K562 (cell line): ENCODE data around the gene OBP2A. TPM values are rescaled to one million over a fixed set of nuclear protein-coding genes. Genes with fewer than 3 reads are reported as not detected.

ENCODE experiments used
- ATAC-seq: fragments of 200-7000 bp; cut with Tn5 transposase; 3 replicates; pipeline ENCODE4 v1.9.1; 2020; ENCODE audit warnings: moderate library complexity
- BruUV-seq: library from RNA; stranded (reverse); fragments of 400-500 nt; replicated peaks from 2 replicates; lab custom pipeline; 2021; lab: Mats Ljungman, UMichigan
- CTCF ChIA-PET: fragments of 300-600 bp; formaldehyde crosslinking; extraction: SDS; loops from one replicate; lab custom pipeline; 2021; ENCODE audit warnings: low intra/inter-chr PET ratio; lab: Yijun Ruan, JAX
- POLR2A ChIA-PET: fragments of 300-600, 350-650 bp; sonication (Branson Sonifier 250); formaldehyde crosslinking; extraction: SDS; loops from one replicate; lab custom pipeline; 2021; ENCODE audit warnings: antibody characterized with exemption, inconsistent platforms; lab: Yijun Ruan, JAX
- DNase-seq, 4 experiments: peaks; one replicate each; pipeline versions ENCODE4 v3.0.0 to v3.0.0-alpha.2; 2011 to 2018; ENCODE audit warnings: low spot score in 3 of 4, mixed read lengths in 3 of 4; ENCODE audit errors: extremely low read depth in 1 of 4
- FAIRE-seq: peaks from 2 replicates; lab custom pipeline; 2011; peaks lifted over from hg19 to GRCh38; lab: Jason Lieb, UNC
- H2AFZ ChIP-seq: 2 replicates; pipeline ENCODE4 v1.6.0; 2011; ENCODE audit warnings: low read depth, low read length, control low read depth, inconsistent platforms
- H3K27ac ChIP-seq: fragments of 200-600 bp; 3 replicates; pipeline ENCODE4 v1.8.0; 2011; ENCODE audit warnings: low read depth, mild to moderate bottlenecking, control low read depth, inconsistent platforms, low read length, moderate library complexity, mixed read lengths; ENCODE audit errors: extremely low read depth
- H3K27me3 ChIP-seq, 2 experiments: fragments of 300-600 bp in 1 of 2; 2 replicates in 1 of 2; 3 replicates in 1 of 2; pipeline versions ENCODE4 v1.6.0 to v1.8.0; 2011; ENCODE audit warnings: inconsistent platforms in 2 of 2, low read length in 2 of 2, mild to moderate bottlenecking in 1 of 2, mixed read lengths in 1 of 2, moderate library complexity in 1 of 2; ENCODE audit not compliant: control insufficient read depth in 2 of 2, insufficient read depth in 2 of 2
- H3K36me3 ChIP-seq: fragments of 300-600 bp; 3 replicates; pipeline ENCODE4 v1.8.0; 2011; ENCODE audit warnings: mild to moderate bottlenecking, low read length, inconsistent platforms; ENCODE audit not compliant: control insufficient read depth, insufficient read depth
- H3K4me1 ChIP-seq, 2 experiments: fragments of 200-600 bp in 1 of 2; replicated peaks in 1 of 2; 2 replicates in 1 of 2; 3 replicates in 1 of 2; pipeline versions ENCODE4 v1.5.1 to v1.8.0; 2011; ENCODE audit warnings: inconsistent platforms in 2 of 2, low read length in 2 of 2, mild to moderate bottlenecking in 1 of 2, mixed read lengths in 1 of 2, moderate library complexity in 1 of 2; ENCODE audit not compliant: control insufficient read depth in 2 of 2, insufficient read depth in 2 of 2
- H3K4me2 ChIP-seq: 2 replicates; pipeline ENCODE4 v1.6.1; 2011; ENCODE audit warnings: low read length, control low read depth, inconsistent platforms, mixed read lengths; ENCODE audit not compliant: insufficient read depth
- H3K4me3 ChIP-seq: fragments of 200-600 bp; sonication (generic), shearing (Covaris generic); 2 replicates; pipeline ENCODE4 v1.5.1; 2016; ENCODE audit warnings: control low read depth, inconsistent platforms
- H3K79me2 ChIP-seq: fragments of 200-600 bp; 3 replicates; pipeline ENCODE4 v1.8.0; 2011; ENCODE audit warnings: low read length, inconsistent platforms; ENCODE audit not compliant: control insufficient read depth, insufficient read depth
- H3K9ac ChIP-seq, 2 experiments: 2 replicates each; pipeline versions ENCODE4 v1.6.0 to v1.6.1; 2011; ENCODE audit warnings: low read depth in 2 of 2, low read length in 2 of 2, control low read depth in 1 of 2, inconsistent platforms in 1 of 2, mild to moderate bottlenecking in 1 of 2, mixed read lengths in 1 of 2; ENCODE audit not compliant: insufficient read depth in 1 of 2
- H3K9me1 ChIP-seq: one replicate; pipeline ENCODE4 v1.6.0; 2011; ENCODE audit warnings: inconsistent platforms, mild to moderate bottlenecking, low read length, moderate library complexity; ENCODE audit not compliant: control insufficient read depth, insufficient read depth
- H3K9me3 ChIP-seq: replicated peaks from 2 replicates; pipeline ENCODE4 v1.5.1; 2011; ENCODE audit warnings: low read depth, low read length, inconsistent platforms; ENCODE audit not compliant: control insufficient read depth, insufficient read depth
- H4K20me1 ChIP-seq: replicated peaks from 2 replicates; pipeline ENCODE4 v1.6.1; 2011; ENCODE audit warnings: low read length, inconsistent platforms, mixed read lengths; ENCODE audit not compliant: control insufficient read depth, insufficient read depth
- MBD1 ChIP-seq: fragments of 250-450 bp; sonication (Bioruptor Pico); IDR thresholded peaks from 2 replicates; pipeline ENCODE4 v1.8.0; 2022; ENCODE audit warnings: inconsistent platforms
- SFPQ ChIP-seq: fragments of 200-400 bp; formaldehyde crosslinking; IDR thresholded peaks from 2 replicates; pipeline ENCODE4 v1.6.1; 2017; ENCODE audit warnings: mild to moderate bottlenecking, low read depth, low read length, moderate library complexity
- ZNF24 ChIP-seq: fragments of 450-650 bp; IDR thresholded peaks from 2 replicates; pipeline ENCODE4 v1.6.1; 2016
- WGBS: fragments of 100-300 bp; shearing (Covaris generic); methylation state at CpG from one replicate; pipeline ENCODE4 v1.1.6; 2016; ENCODE audit warnings: low coverage, mixed read lengths; ENCODE audit not compliant: insufficient coverage; ENCODE audit errors: missing lambda C conversion rate; 5-methylcytosine and 5-hydroxymethylcytosine counted together
- in situ Hi-C: fragments of 300-500 bp; cut with MboI; formaldehyde crosslinking; loops from 4 replicates; pipeline ENCODE4 v1.15.0; 2018; ENCODE audit warnings: inconsistent platforms, mixed read lengths
- intact Hi-C: fragments of 100-400 bp; cut with micrococcal nuclease; formaldehyde crosslinking; loops from 2 replicates; pipeline ENCODE4 v1.14.2; 2022
- polyA plus RNA-seq, 8 experiments: library from polyadenylated mRNA; depleted of rRNA in 4 of 8; stranded (reverse) in 5 of 8; unstranded in 3 of 8; fragments of >200 nt; fragmentation: Nextera tagmentation in 2 of 8; fragmentation: Illumina TruSeq in 1 of 8; extraction: Ambion mirVana in 2 of 8; extraction: Trizol in 1 of 8; gene quantifications; 2 replicates each; pipeline versions ENCODE4 v1.2.1 to v1.2.3, GENCODE V29; 2011 to 2014; ENCODE audit warnings: inconsistent platforms in 1 of 8, missing spikeins in 1 of 8
- total RNA-seq, 7 experiments: library from RNA; depleted of rRNA in 6 of 7; stranded (reverse); fragments of >200 nt in 6 of 7; fragmentation: Illumina TruSeq in 2 of 7; extraction: Trizol in 2 of 7; gene quantifications; 2 replicates each; pipeline versions ENCODE4 v1.2.1 to v1.2.3, GENCODE V29; 2011 to 2021; ENCODE audit warnings: low replicate concordance in 1 of 7

The OBP2A gene
- total and polyA plus RNA-seq, 9 of the 15 experiments (the other 6 are each of a cell fraction or from before 2014, with no cell fraction given): not detected

DNA sequence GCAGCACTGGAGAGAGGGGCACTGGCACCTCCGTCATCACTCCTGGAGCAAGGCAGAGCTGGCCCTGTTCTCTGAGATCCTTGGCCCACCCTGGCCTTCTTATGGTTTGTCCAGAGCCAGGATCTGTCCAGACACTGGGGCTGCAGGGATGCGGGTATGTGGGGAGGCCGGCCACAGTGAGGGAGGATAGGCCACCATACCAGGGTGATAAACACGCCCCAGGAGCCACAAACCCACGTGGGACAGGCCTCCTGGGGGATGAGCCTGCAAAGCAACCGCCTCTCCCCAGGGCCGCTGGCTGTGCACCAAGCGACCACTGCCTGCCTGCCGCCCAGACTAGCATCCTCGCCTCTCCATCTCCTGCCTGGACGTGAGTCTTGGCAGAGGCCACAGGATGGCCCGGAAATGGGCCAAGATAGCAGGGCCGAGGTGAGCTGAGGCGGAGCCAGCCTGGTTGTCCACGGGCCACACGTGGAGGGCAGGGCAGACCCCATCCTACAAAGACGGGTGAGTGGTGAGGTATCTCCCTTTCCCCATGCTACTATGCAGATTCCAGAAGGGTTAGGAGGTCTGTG, 4.5 kb downstream of the OBP2A start:
- no TSS peak for BruUV-seq
- POLR2A ChIA-PET: no interaction called here
- FAIRE-seq: no peak

More for the DNA sequence above, 4.5 kb downstream of the OBP2A start:
- Histone ChIP-seq H3K27ac (no peak overlapping the region), H3K9ac (no peak overlapping the region), H3K36me3 (no peaks in the 10 kb centered on the region), H2AFZ (no peak overlapping the region), H3K9me1 (no peaks in the 10 kb centered on the region), H3K4me1 (peaks cover 1 to 26% of the 10 kb centered on the region in 2 experiments; a peak in 3 of 5 replicates), H4K20me1 (0 out of 2 replicates have a peak, but pooled peaks cover 3% of the 10 kb centered on the region), H3K79me2 (no peaks in the 10 kb centered on the region), H3K27me3 (peaks cover 17 to 57% of the 10 kb centered on the region in 2 experiments; a peak in 4 of 5 replicates), H3K9me3 (no peaks in the 10 kb centered on the region), H3K4me2 (no peak overlapping the region), H3K4me3 (no peak overlapping the region)
- DNase-seq: no peak
- in situ Hi-C loops: no loop called here
- TF ChIP-seq MBD1 (no peak), SFPQ (no peak), ZNF24 (no peak)
- intact Hi-C loops: no loop called here
- no peak for ATAC-seq
- CTCF ChIA-PET: no interaction called here
- 4% methylated on average over 14 of the region's 17 CpGs for whole genome bisulfite sequencing
